Activated T-cell treated with anti-CD3 and anti-CD28 coated beads, Interleukin-2, amount 50 U/mL, for 4 hours (primary cell): ENCODE data around the gene TAPT1. TPM values are rescaled to one million over a fixed set of nuclear protein-coding genes. Genes with fewer than 3 reads are reported as not detected.
"Not testable (repeated sequence)": the region's sequence is repeated elsewhere in the genome, so short reads cannot be mapped to it uniquely, and the experiment has no call there.

Experiments used
- ATAC-seq, 2 donors: fragments of 200-7000 bp; cut with Tn5 transposase; one replicate each; pipeline ENCODE4 v1.10.0; 2021
- DNase-seq: peaks from one replicate; pipeline ENCODE4 v3.0.0-alpha.2; 2020
- H3K27me3 Mint-ChIP-seq: one replicate; pipeline ENCODE4 v1.8.0; 2021; ENCODE audit warnings: low read depth, mixed read lengths
- H3K36me3 Mint-ChIP-seq: one replicate; pipeline ENCODE4 v1.8.0; 2022; ENCODE audit warnings: mixed read lengths; ENCODE audit not compliant: insufficient read depth
- H3K4me1 Mint-ChIP-seq: one replicate; pipeline ENCODE4 v1.8.0; 2021; ENCODE audit warnings: low read depth, mixed read lengths
- H3K4me3 Mint-ChIP-seq: one replicate; pipeline ENCODE4 v1.8.0; 2021; ENCODE audit warnings: mild to moderate bottlenecking, moderate library complexity, mixed read lengths
- H3K9me3 Mint-ChIP-seq: one replicate; pipeline ENCODE4 v1.8.0; 2021; ENCODE audit warnings: mixed read lengths
- total RNA-seq, 3 donors: library from RNA; stranded (reverse); gene quantifications; one replicate each; pipeline ENCODE4 v1.2.1, GENCODE V29; 2021

The TAPT1 gene
- total RNA-seq, result 10 to 100 TPM; 16.4 to 20.4 (median 16.7) TPM

- Mint-ChIP-seq H3K9me3 (no peaks in the 10 kb centered on the region), H3K4me3 (peak within 1 kb of the TSS; percentile 95), H3K36me3 (peaks cover 4% of the 10 kb centered on the region), H3K4me1 (peaks cover 57% of the 10 kb centered on the region), H3K27me3 (no peaks in the 10 kb centered on the region)
- DNase-seq (peak; percentile 74), ATAC-seq (peak; percentile 84 to 85)
These were observed at the start of gene TAPT1 for GRCh38 chr4:16225863-16226815. TAPT1 (minus strand) TSS chr4:16226471; CDS start chr4:16226457, 14 bp downstream.

- ATAC-seq, result no peak
- H3K36me3 Mint-ChIP-seq, result no peaks in the 10 kb centered on the region
These were observed 45.1 kb upstream of the TAPT1 start for GRCh38 chr4:16271411-16271810.

GRCh38 chr4:16270454-16271328, 44.4 kb upstream of the TAPT1 start:
- DNase-seq (no peak), ATAC-seq (no peak)
- Mint-ChIP-seq H3K27me3 (peaks cover 3% of the 10 kb centered on the region), H3K36me3 (no peaks in the 10 kb centered on the region), H3K4me3 (no peak overlapping the region), H3K4me1 (peaks cover 3% of the 10 kb centered on the region), H3K9me3 (no peaks in the 10 kb centered on the region)

More at GRCh38 chr4:16271411-16271810, 45.1 kb upstream of the TAPT1 start:
- peaks cover 6% of the 10 kb centered on the region for H3K27me3 Mint-ChIP-seq
- H3K4me3 Mint-ChIP-seq, result no peak overlapping the region
- peaks cover 3% of the 10 kb centered on the region for H3K4me1 Mint-ChIP-seq
- H3K9me3 Mint-ChIP-seq, result peaks cover 4% of the 10 kb centered on the region
- no peak for DNase-seq

DNA sequence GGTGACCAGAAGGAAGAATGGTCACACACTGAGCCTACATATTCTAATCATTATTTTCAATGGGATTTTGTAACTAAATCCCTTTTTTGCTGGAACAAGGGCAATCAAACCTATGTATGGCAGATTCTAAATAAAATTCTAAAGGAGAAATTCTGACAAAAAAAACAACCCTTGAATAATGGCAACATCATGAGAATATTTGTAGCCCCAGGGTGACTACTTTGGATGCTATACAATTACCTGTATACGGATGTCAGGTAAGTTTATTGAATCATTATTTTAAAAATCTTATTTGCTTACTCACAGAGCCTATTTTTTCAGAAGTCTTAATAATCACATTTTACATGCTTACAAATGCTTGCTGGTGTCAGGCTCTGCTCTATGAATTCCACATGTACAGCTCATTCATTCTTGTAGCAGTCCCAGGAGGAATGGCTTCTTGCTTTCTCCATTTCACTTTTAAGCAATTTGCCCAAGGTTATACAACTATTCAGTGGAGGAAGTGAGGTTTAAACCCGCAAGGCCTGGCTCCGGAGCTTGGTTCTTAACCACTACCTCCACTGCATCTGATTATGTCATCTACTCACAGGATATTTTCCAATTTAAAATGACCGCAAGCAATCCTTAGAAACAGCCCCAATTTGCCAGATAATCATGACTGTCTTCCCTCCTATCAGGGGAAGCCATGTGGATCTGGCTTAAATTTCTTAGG, 43.6 kb upstream of the TAPT1 start:
- H3K4me1 Mint-ChIP-seq, H3K4me3 Mint-ChIP-seq, DNase-seq, ATAC-seq, H3K27me3 Mint-ChIP-seq, H3K9me3 Mint-ChIP-seq, H3K36me3 Mint-ChIP-seq: not testable (repeated sequence)

DNA sequence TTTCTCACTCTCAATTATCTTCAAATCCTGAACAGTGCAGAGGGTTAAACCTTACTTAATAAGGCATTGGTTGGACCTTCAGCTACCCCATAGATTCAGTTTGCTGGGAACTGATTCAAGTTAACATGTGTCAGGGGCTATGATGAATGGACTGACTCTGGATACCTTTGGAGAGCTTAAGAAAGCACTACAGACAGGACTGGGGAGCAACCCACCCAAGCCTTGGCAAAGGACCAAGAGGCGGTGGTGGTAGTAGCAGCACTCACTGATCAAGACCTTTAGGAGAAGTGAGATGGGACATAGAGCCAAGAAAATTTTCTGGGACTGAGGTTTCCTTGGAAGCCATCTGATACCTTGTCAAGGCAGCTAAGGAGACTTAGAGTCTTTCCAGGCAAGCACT, 43.0 kb upstream of the TAPT1 start:
- peaks cover 3% of the 10 kb centered on the region for H3K27me3 Mint-ChIP-seq
- no peak for ATAC-seq
- DNase-seq, result no peak
- no peaks in the 10 kb centered on the region for H3K36me3 Mint-ChIP-seq
- H3K4me3 Mint-ChIP-seq, result no peak overlapping the region
- peaks cover 3% of the 10 kb centered on the region for H3K4me1 Mint-ChIP-seq
- no peaks in the 10 kb centered on the region for H3K9me3 Mint-ChIP-seq

DNA sequence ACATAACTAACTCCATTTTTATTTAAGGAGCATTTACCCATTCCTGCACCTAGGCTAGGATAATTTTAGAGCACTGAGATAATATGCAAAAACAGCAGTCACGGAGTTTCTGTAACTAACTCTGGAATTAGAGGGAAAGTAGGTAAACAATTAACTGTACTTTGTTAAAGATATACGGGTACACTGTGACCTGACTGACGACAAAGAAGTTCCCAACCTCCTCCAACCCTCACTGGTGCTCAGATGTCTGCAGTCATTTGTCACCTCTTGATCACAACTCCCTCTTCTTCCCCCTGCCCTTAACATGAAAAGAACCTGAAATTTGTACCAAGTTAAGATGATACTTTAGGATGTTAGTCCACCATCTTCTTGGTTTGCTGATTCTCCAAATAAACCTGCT, 42.0 kb upstream of the TAPT1 start:
- Mint-ChIP-seq H3K27me3 (peaks cover 3% of the 10 kb centered on the region), H3K4me3 (no peak overlapping the region), H3K4me1 (peaks cover 5% of the 10 kb centered on the region), H3K36me3 (no peaks in the 10 kb centered on the region), H3K9me3 (no peaks in the 10 kb centered on the region)
- no peak for DNase-seq
- ATAC-seq, result no peak

- Mint-ChIP-seq H3K27me3 (peaks cover 1% of the 10 kb centered on the region), H3K4me1 (peaks cover 5% of the 10 kb centered on the region), H3K36me3 (no peaks in the 10 kb centered on the region), H3K9me3 (no peaks in the 10 kb centered on the region), H3K4me3 (no peak overlapping the region)
- DNase-seq (no peak), ATAC-seq (no peak)
These were observed 41.4 kb upstream of the TAPT1 start for GRCh38 chr4:16267639-16268038.

DNA sequence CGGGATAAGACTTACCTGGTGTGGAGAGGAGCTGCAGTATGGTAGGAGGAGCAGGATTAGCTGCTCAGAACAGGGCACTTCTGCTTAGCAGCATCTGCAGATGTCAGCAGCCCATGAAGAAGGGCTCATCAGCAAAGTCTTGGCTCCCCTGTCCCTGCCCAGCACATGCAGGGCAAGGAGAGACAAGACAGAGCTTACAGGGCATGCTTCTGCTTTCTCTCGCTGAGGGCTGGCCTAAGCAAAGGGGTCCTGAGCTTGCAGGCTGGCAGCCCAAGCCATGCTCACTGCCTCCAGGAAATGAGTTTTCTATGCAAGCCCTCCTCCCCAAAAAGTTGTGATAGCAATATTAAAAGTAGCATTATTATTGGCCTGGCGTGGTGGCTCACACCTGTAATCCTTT, 39.5 kb upstream of the TAPT1 start:
- Mint-ChIP-seq H3K4me1 (peaks cover 16% of the 10 kb centered on the region), H3K27me3 (no peaks in the 10 kb centered on the region), H3K4me3 (no peak overlapping the region), H3K36me3 (no peaks in the 10 kb centered on the region), H3K9me3 (no peaks in the 10 kb centered on the region)
- ATAC-seq (no peak), DNase-seq (no peak)

- Mint-ChIP-seq H3K36me3 (no peaks in the 10 kb centered on the region), H3K27me3 (no peaks in the 10 kb centered on the region), H3K9me3 (no peaks in the 10 kb centered on the region), H3K4me1 (peaks cover 21% of the 10 kb centered on the region), H3K4me3 (no peak overlapping the region)
- ATAC-seq (peak; percentile 51 to 59), DNase-seq (no peak)
These were observed 38.5 kb upstream of the TAPT1 start for GRCh38 chr4:16264798-16265197.

DNA sequence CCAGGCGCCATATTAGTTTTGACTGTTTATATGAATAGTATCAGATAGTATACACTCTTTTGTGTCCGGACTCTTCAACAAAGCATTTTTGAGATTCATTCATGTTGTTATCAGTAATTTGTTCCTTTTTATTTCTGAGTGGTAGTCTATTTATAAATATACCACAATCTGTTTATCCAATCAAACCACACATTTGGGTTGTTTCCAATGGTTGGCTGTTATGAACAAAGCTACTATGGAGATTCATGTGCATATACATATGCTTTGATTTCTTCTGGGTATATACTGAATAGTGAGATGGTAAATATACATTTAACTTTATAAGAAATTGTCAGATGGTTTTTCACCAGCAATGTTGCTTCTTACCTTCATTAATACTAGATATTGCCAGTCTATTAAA, 36.8 kb upstream of the TAPT1 start:
- no peak overlapping the region for H3K4me3 Mint-ChIP-seq
- no peak for DNase-seq
- peaks cover 28% of the 10 kb centered on the region for H3K4me1 Mint-ChIP-seq
- H3K9me3 Mint-ChIP-seq, result no peaks in the 10 kb centered on the region
- H3K27me3 Mint-ChIP-seq, result no peaks in the 10 kb centered on the region
- ATAC-seq, result no peak
- no peaks in the 10 kb centered on the region for H3K36me3 Mint-ChIP-seq

- Mint-ChIP-seq H3K36me3 (peaks cover 6% of the 10 kb centered on the region), H3K4me3 (no peak overlapping the region), H3K4me1 (peaks cover 28% of the 10 kb centered on the region), H3K27me3 (no peaks in the 10 kb centered on the region), H3K9me3 (no peaks in the 10 kb centered on the region)
- ATAC-seq (no peak), DNase-seq (no peak)
These were observed 35.9 kb upstream of the TAPT1 start for GRCh38 chr4:16262188-16262587.

- no peak overlapping the region for H3K4me3 Mint-ChIP-seq
- H3K27me3 Mint-ChIP-seq, result no peaks in the 10 kb centered on the region
- no peaks in the 10 kb centered on the region for H3K9me3 Mint-ChIP-seq
- no peak for ATAC-seq
- no peak for DNase-seq
- peaks cover 10% of the 10 kb centered on the region for H3K36me3 Mint-ChIP-seq
- peaks cover 28% of the 10 kb centered on the region for H3K4me1 Mint-ChIP-seq
These were observed 35.1 kb upstream of the TAPT1 start for GRCh38 chr4:16261313-16261878.

GRCh38 chr4:16259889-16260246, 33.6 kb upstream of the TAPT1 start:
- no peak overlapping the region for H3K4me3 Mint-ChIP-seq
- H3K36me3 Mint-ChIP-seq, result peaks cover 17% of the 10 kb centered on the region
- DNase-seq (no peak), ATAC-seq (peak; percentile 66 to 83)
- peaks cover 30% of the 10 kb centered on the region for H3K4me1 Mint-ChIP-seq
- no peaks in the 10 kb centered on the region for H3K27me3 Mint-ChIP-seq
- no peaks in the 10 kb centered on the region for H3K9me3 Mint-ChIP-seq
